ENCODE results near the gene SNRPA.

The SNRPA gene

GRCh38 chr19:40799558-40800338 lies 48.7 kb downstream of the SNRPA start:
- Histone ChIP-seq H3K9me3 (ENCODE audit: insufficient read depth, low read depth, low read length) (peaks cover 2% of the 10 kb centered on the region), H3K9ac (ENCODE audit: low read length) (peak overlapping the region; percentile 85), H3K79me2 (ENCODE audit: control insufficient read depth, insufficient read depth, low read length, poor library complexity) (peaks cover 43% of the 10 kb centered on the region), H3K14ac (ENCODE audit: low read length) (peak overlapping the region; percentile 96), H3K4ac (ENCODE audit: low read depth, low read length) (peak overlapping the region; percentile 82), H3K18ac (ENCODE audit: low read length) (peak overlapping the region; percentile 78), H4K8ac (ENCODE audit: low read depth, low read length) (peak overlapping the region; percentile 81), H2BK120ac (ENCODE audit: insufficient read depth, low read length, poor library complexity) (peak overlapping the region; percentile 87), H3K23ac (ENCODE audit: low read length) (no peak overlapping the region), H3K4me1 (ENCODE audit: control insufficient read depth in 1 of 2, insufficient read depth in 2 of 2, low read length in 2 of 2) (peaks cover 31 to 40% of the 10 kb centered on the region in 2 experiments), H2AFZ (ENCODE audit: insufficient read depth, low read length, poor library complexity) (peak overlapping the region; percentile 31), H3K4me3 (ENCODE audit: low read depth, low read length) (peak overlapping the region; percentile 89), H3K36me3 (ENCODE audit: control insufficient read depth in 1 of 2, insufficient read depth in 2 of 2, low read length in 2 of 2) (peaks cover 40 to 43% of the 10 kb centered on the region in 2 experiments), H2BK12ac (ENCODE audit: low read length) (peak overlapping the region; percentile 2), H3K79me1 (ENCODE audit: low read length) (peaks cover 10% of the 10 kb centered on the region), H2AK5ac (ENCODE audit: low read length) (peak overlapping the region; percentile 60), H2BK5ac (ENCODE audit: low read depth, low read length, poor library complexity) (peak overlapping the region; percentile 83), H3K27me3 (ENCODE audit: insufficient read depth, low read length) (no peaks in the 10 kb centered on the region), H3K4me2 (ENCODE audit: low read length) (peak overlapping the region; percentile 83), H4K91ac (ENCODE audit: low read depth, low read length) (peak overlapping the region; percentile 90), H3K27ac (ENCODE audit: low read depth, low read length) (peak overlapping the region; percentile 81), H4K12ac (ENCODE audit: low read depth, low read length) (peak overlapping the region; percentile 68)
- no peak for DNase-seq
- WGBS (ENCODE audit: extremely low coverage, insufficient coverage, insufficient read length): no CpG with 5 or more reads among the region's 40 CpGs

DNA sequence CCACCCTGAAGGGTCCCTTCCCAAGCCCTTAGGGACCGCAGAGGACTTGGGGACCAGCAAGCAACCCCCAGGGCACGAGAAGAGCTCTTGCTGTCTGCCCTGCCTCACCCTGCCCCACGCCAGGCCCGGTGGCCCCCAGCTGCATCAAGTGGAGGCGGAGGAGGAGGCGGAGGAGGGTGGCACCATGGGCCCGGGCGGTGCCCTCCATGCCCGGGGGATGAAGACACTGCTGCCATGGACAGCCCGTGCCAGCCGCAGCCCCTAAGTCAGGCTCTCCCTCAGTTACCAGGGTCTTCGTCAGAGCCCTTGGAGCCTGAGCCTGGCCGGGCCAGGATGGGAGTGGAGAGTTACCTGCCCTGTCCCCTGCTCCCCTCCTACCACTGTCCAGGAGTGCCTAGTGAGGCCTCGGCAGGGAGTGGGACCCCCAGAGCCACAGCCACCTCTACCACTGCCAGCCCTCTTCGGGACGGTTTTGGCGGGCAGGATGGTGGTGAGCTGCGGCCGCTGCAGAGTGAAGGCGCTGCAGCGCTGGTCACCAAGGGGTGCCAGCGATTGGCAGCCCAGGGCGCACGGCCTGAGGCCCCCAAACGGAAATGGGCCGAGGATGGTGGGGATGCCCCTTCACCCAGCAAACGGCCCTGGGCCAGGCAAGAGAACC lies 49.5 kb downstream of the SNRPA start:
- no peak overlapping the region for H3K23ac ChIP-seq (ENCODE audit: low read length)
- H3K79me1 ChIP-seq (ENCODE audit: low read length): peaks cover 10% of the 10 kb centered on the region
- peak overlapping the region; percentile 57 for H3K9ac ChIP-seq (ENCODE audit: low read length)
- no peaks in the 10 kb centered on the region for H3K27me3 ChIP-seq (ENCODE audit: insufficient read depth, low read length)
- H3K36me3 ChIP-seq (ENCODE audit: control insufficient read depth in 1 of 2, insufficient read depth in 2 of 2, low read length in 2 of 2): peaks cover 46 to 50% of the 10 kb centered on the region in 2 experiments
- H3K14ac ChIP-seq (ENCODE audit: low read length): no peak overlapping the region
- H3K18ac ChIP-seq (ENCODE audit: low read length): no peak overlapping the region
- H3K4ac ChIP-seq (ENCODE audit: low read depth, low read length): peak overlapping the region; percentile 82
- no peak overlapping the region for H2BK5ac ChIP-seq (ENCODE audit: low read depth, low read length, poor library complexity)
- H3K4me3 ChIP-seq (ENCODE audit: low read depth, low read length): peak overlapping the region; percentile 89
- no CpG with 5 or more reads among the region's 27 CpGs for WGBS (ENCODE audit: extremely low coverage, insufficient coverage, insufficient read length)
- peaks cover 43% of the 10 kb centered on the region for H3K79me2 ChIP-seq (ENCODE audit: control insufficient read depth, insufficient read depth, low read length, poor library complexity)
- peaks cover 31 to 44% of the 10 kb centered on the region in 2 experiments for H3K4me1 ChIP-seq (ENCODE audit: control insufficient read depth in 1 of 2, insufficient read depth in 2 of 2, low read length in 2 of 2)
- H2BK120ac ChIP-seq (ENCODE audit: insufficient read depth, low read length, poor library complexity): no peak overlapping the region
- H2AK5ac ChIP-seq (ENCODE audit: low read length): no peak overlapping the region
- no peak for DNase-seq
- no peak overlapping the region for H3K27ac ChIP-seq (ENCODE audit: low read depth, low read length)
- H2AFZ ChIP-seq (ENCODE audit: insufficient read depth, low read length, poor library complexity): peak overlapping the region; percentile 11
- no peak overlapping the region for H2BK12ac ChIP-seq (ENCODE audit: low read length)
- no peak overlapping the region for H4K12ac ChIP-seq (ENCODE audit: low read depth, low read length)
- H4K91ac ChIP-seq (ENCODE audit: low read depth, low read length): no peak overlapping the region
- peaks cover 2% of the 10 kb centered on the region for H3K9me3 ChIP-seq (ENCODE audit: insufficient read depth, low read depth, low read length)
- no peak overlapping the region for H4K8ac ChIP-seq (ENCODE audit: low read depth, low read length)
- peak overlapping the region; percentile 83 for H3K4me2 ChIP-seq (ENCODE audit: low read length)

DNA sequence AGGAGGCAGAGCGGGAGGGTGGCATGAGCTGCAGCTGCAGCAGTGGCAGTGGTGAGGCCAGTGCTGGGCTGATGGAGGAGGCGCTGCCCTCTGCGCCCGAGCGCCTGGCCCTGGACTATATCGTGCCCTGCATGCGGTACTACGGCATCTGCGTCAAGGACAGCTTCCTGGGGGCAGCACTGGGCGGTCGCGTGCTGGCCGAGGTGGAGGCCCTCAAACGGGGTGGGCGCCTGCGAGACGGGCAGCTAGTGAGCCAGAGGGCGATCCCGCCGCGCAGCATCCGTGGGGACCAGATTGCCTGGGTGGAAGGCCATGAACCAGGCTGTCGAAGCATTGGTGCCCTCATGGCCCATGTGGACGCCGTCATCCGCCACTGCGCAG lies 50.0 kb downstream of the SNRPA start:
- Histone ChIP-seq H3K4ac (ENCODE audit: low read depth, low read length) (peak overlapping the region; percentile 82), H3K36me3 (ENCODE audit: control insufficient read depth in 1 of 2, insufficient read depth in 2 of 2, low read length in 2 of 2) (peaks cover 47 to 51% of the 10 kb centered on the region in 2 experiments)
- WGBS (ENCODE audit: extremely low coverage, insufficient coverage, insufficient read length): no CpG with 5 or more reads among the region's 27 CpGs

DNA sequence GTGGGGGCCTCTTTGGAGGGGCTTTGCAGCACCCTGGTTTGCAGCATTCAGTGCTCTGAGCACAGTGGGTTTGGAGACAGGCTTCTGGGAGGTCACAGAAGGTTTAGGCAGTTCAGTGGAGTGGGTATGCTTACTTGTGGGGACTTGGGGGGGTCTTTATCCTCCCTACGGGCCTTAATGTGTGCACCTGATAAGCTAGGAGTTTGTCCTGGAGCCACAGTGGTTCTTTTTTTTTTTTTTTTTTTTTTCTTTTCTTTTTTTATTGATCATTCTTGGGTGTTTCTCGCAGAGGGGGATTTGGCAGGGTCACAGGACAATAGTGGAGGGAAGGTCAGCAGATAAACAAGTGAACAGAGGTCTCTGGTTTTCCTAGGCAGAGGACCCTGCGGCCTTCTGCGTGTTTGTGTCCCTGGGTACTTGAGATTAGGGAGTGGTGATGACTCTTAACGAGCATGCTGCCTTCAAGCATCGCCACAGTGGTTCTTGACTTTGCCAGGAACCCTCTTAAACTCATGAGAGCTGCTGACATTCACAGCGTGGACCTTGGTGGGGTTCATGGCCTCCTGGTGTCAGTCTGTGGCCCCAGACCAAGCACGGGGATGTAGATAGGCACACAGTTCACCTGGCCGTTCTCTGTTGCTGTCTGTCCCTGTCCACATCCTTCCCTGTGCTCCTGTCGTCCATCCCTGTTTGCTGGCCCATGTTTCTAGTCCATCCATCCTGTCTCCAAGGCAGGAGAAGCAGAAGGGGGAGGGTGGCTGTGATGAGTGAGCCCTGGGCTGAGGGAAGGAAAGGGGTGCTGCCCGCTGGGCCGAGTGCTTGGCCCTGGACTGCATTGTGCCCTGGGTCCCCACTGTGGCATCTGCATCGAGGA lies 50.7 kb downstream of the SNRPA start:
- Histone ChIP-seq H2AFZ (ENCODE audit: insufficient read depth, low read length, poor library complexity) (no peak overlapping the region), H3K4ac (ENCODE audit: low read depth, low read length) (peak overlapping the region; percentile 82), H3K27ac (ENCODE audit: low read depth, low read length) (no peak overlapping the region), H3K4me1 (ENCODE audit: control insufficient read depth in 1 of 2, insufficient read depth in 2 of 2, low read length in 2 of 2) (peaks cover 36 to 50% of the 10 kb centered on the region in 2 experiments), H4K91ac (ENCODE audit: low read depth, low read length) (no peak overlapping the region), H4K8ac (ENCODE audit: low read depth, low read length) (no peak overlapping the region), H3K79me2 (ENCODE audit: control insufficient read depth, insufficient read depth, low read length, poor library complexity) (peaks cover 43% of the 10 kb centered on the region), H2BK120ac (ENCODE audit: insufficient read depth, low read length, poor library complexity) (no peak overlapping the region), H3K14ac (ENCODE audit: low read length) (no peak overlapping the region), H3K23ac (ENCODE audit: low read length) (no peak overlapping the region), H3K9me3 (ENCODE audit: insufficient read depth, low read depth, low read length) (peaks cover 4% of the 10 kb centered on the region), H2BK5ac (ENCODE audit: low read depth, low read length, poor library complexity) (no peak overlapping the region), H3K18ac (ENCODE audit: low read length) (peak overlapping the region; percentile 16), H3K27me3 (ENCODE audit: insufficient read depth, low read length) (no peaks in the 10 kb centered on the region), H3K4me3 (ENCODE audit: low read depth, low read length) (no peak overlapping the region), H3K9ac (ENCODE audit: low read length) (no peak overlapping the region), H3K4me2 (ENCODE audit: low read length) (peak overlapping the region; percentile 11), H4K12ac (ENCODE audit: low read depth, low read length) (peak overlapping the region; percentile 24), H2BK12ac (ENCODE audit: low read length) (no peak overlapping the region), H3K79me1 (ENCODE audit: low read length) (peaks cover 8% of the 10 kb centered on the region), H2AK5ac (ENCODE audit: low read length) (no peak overlapping the region), H3K36me3 (ENCODE audit: control insufficient read depth in 1 of 2, insufficient read depth in 2 of 2, low read length in 2 of 2) (peaks cover 47 to 51% of the 10 kb centered on the region in 2 experiments)
- no peak for DNase-seq
- no CpG with 5 or more reads among the region's 13 CpGs for WGBS (ENCODE audit: extremely low coverage, insufficient coverage, insufficient read length)

More for the DNA sequence above, 50.0 kb downstream of the SNRPA start:
- H2BK120ac ChIP-seq (ENCODE audit: insufficient read depth, low read length, poor library complexity): no peak overlapping the region
- peak overlapping the region; percentile 11 for H2AFZ ChIP-seq (ENCODE audit: insufficient read depth, low read length, poor library complexity)
- peak overlapping the region; percentile 24 for H4K12ac ChIP-seq (ENCODE audit: low read depth, low read length)
- DNase-seq: no peak
- peaks cover 10% of the 10 kb centered on the region for H3K79me1 ChIP-seq (ENCODE audit: low read length)
- peak overlapping the region; percentile 32 for H3K4me3 ChIP-seq (ENCODE audit: low read depth, low read length)
- peaks cover 2% of the 10 kb centered on the region for H3K9me3 ChIP-seq (ENCODE audit: insufficient read depth, low read depth, low read length)
- no peak overlapping the region for H2BK5ac ChIP-seq (ENCODE audit: low read depth, low read length, poor library complexity)
- H3K14ac ChIP-seq (ENCODE audit: low read length): no peak overlapping the region
- H3K4me1 ChIP-seq (ENCODE audit: control insufficient read depth in 1 of 2, insufficient read depth in 2 of 2, low read length in 2 of 2): peaks cover 31 to 44% of the 10 kb centered on the region in 2 experiments
- H3K18ac ChIP-seq (ENCODE audit: low read length): peak overlapping the region; percentile 16
- no peak overlapping the region for H3K9ac ChIP-seq (ENCODE audit: low read length)
- peak overlapping the region; percentile 83 for H3K4me2 ChIP-seq (ENCODE audit: low read length)
- no peak overlapping the region for H3K27ac ChIP-seq (ENCODE audit: low read depth, low read length)
- H3K23ac ChIP-seq (ENCODE audit: low read length): no peak overlapping the region
- H3K27me3 ChIP-seq (ENCODE audit: insufficient read depth, low read length): no peaks in the 10 kb centered on the region
- no peak overlapping the region for H2AK5ac ChIP-seq (ENCODE audit: low read length)
- H3K79me2 ChIP-seq (ENCODE audit: control insufficient read depth, insufficient read depth, low read length, poor library complexity): peaks cover 43% of the 10 kb centered on the region
- no peak overlapping the region for H4K91ac ChIP-seq (ENCODE audit: low read depth, low read length)
- H4K8ac ChIP-seq (ENCODE audit: low read depth, low read length): no peak overlapping the region
- no peak overlapping the region for H2BK12ac ChIP-seq (ENCODE audit: low read length)
